HepG2 (cell line): Measurements from ENCODE around the gene CDK8. TPM values are rescaled to one million over a fixed set of nuclear protein-coding genes. Genes with fewer than 3 reads are reported as not detected.

Source experiments
- ATAC-seq: fragments of 200-7000 bp; cut with Tn5 transposase; 3 replicates; pipeline ENCODE4 v1.9.1; 2020; ENCODE audit warnings: mild to moderate bottlenecking, moderate library complexity
- BruUV-seq: library from RNA; stranded (reverse); fragments of 400-500 nt; replicated peaks from 2 replicates; lab custom pipeline; 2021; lab: Mats Ljungman, UMichigan
- CTCF ChIA-PET: fragments of 300-600 bp; formaldehyde crosslinking; extraction: SDS; loops from one replicate; lab custom pipeline; 2021; ENCODE audit warnings: low total read pairs, inconsistent platforms, low intra/inter-chr PET ratio; lab: Yijun Ruan, JAX
- POLR2A ChIA-PET: fragments of 350-600 bp; sonication (Branson Sonifier 250); formaldehyde crosslinking; loops from one replicate; lab custom pipeline; 2020; ENCODE audit warnings: antibody characterized with exemption, inconsistent platforms; lab: Yijun Ruan, JAX
- DNase-seq: peaks from one replicate; pipeline ENCODE4 v3.0.0-alpha.2; 2015; ENCODE audit warnings: low spot score
- FAIRE-seq: peaks from 3 replicates; lab custom pipeline; 2011; peaks lifted over from hg19 to GRCh38; lab: Jason Lieb, UNC
- H2AFZ ChIP-seq: one replicate; pipeline ENCODE4 v1.6.1; 2011; ENCODE audit warnings: low read length, inconsistent platforms
- H3K27ac ChIP-seq: fragments of 300-600 bp; 3 replicates; pipeline ENCODE4 v1.8.0; 2011; ENCODE audit warnings: mixed run types, mild to moderate bottlenecking, mixed read lengths, low read length, inconsistent platforms; ENCODE audit not compliant: insufficient read depth; ENCODE audit errors: extremely low read length
- H3K27me3 ChIP-seq, 2 experiments: fragments of 200-600 bp in 1 of 2; 2 replicates in 1 of 2; 3 replicates in 1 of 2; pipeline versions ENCODE4 v1.6.0 to v1.8.0; 2011; ENCODE audit warnings: low read length in 2 of 2, mild to moderate bottlenecking in 2 of 2, moderate library complexity in 2 of 2, inconsistent platforms in 1 of 2; ENCODE audit not compliant: insufficient read depth in 2 of 2, control insufficient read depth in 1 of 2
- H3K36me3 ChIP-seq, 2 experiments: fragments of 200-600 bp in 1 of 2; replicated peaks in 1 of 2; 2 replicates in 1 of 2; 3 replicates in 1 of 2; pipeline versions ENCODE4 v1.5.1 to v1.8.0; 2011; ENCODE audit warnings: low read length in 2 of 2, inconsistent platforms in 1 of 2; ENCODE audit not compliant: insufficient read depth in 2 of 2, control insufficient read depth in 1 of 2
- H3K4me1 ChIP-seq: 2 replicates; pipeline ENCODE4 v1.5.1; 2012; ENCODE audit warnings: low read length, inconsistent platforms; ENCODE audit not compliant: insufficient read depth
- H3K4me2 ChIP-seq: 2 replicates; pipeline ENCODE4 v1.6.0; 2011; ENCODE audit warnings: low read depth, low read length, inconsistent platforms
- H3K4me3 ChIP-seq, 3 experiments: fragments of 200-600 bp in 1 of 3; sonication (generic), shearing (Covaris generic) in 1 of 3; replicated peaks in 1 of 3; 2 replicates each; pipeline ENCODE4 v1.5.1; 2011 to 2016; ENCODE audit warnings: low read length in 3 of 3, inconsistent platforms in 2 of 3, low read depth in 2 of 3, mild to moderate bottlenecking in 2 of 3, control low read depth in 1 of 3, mixed read lengths in 1 of 3; ENCODE audit not compliant: insufficient read depth in 1 of 3
- H3K79me2 ChIP-seq: one replicate; pipeline ENCODE4 v1.6.1; 2011; ENCODE audit warnings: low read length, inconsistent platforms; ENCODE audit not compliant: insufficient read depth
- H3K9ac ChIP-seq: 2 replicates; pipeline ENCODE4 v1.6.0; 2011; ENCODE audit warnings: mild to moderate bottlenecking, low read depth, low read length, inconsistent platforms; ENCODE audit not compliant: insufficient read depth
- H3K9me3 ChIP-seq: 2 replicates; pipeline ENCODE4 v1.5.1; 2012; ENCODE audit warnings: mild to moderate bottlenecking, low read length
- H4K20me1 ChIP-seq: 2 replicates; pipeline ENCODE4 v1.6.0; 2011; ENCODE audit warnings: inconsistent platforms, mild to moderate bottlenecking, low read length, moderate library complexity; ENCODE audit not compliant: insufficient read depth
- CSRNP1 ChIP-seq: sonication (generic); formaldehyde crosslinking; IDR thresholded peaks from 2 replicates; pipeline ENCODE4 v1.8.1; 2023; ENCODE audit warnings: mild to moderate bottlenecking, missing genetic modification reagents
- CSRNP2 ChIP-seq: sonication (generic); formaldehyde crosslinking; conservative IDR thresholded peaks from 2 replicates; pipeline ENCODE4 v1.8.0; 2022; ENCODE audit warnings: low read depth, missing genetic modification reagents
- FOXM1 ChIP-seq: sonication (generic); formaldehyde crosslinking; IDR thresholded peaks from 2 replicates; pipeline ENCODE4 v1.5.0; 2020; ENCODE audit warnings: missing genetic modification reagents
- HNRNPLL ChIP-seq: fragments of 200-400 bp; formaldehyde crosslinking; IDR thresholded peaks from 2 replicates; pipeline ENCODE4 v1.6.1; 2017; ENCODE audit warnings: mild to moderate bottlenecking, low read depth, low read length; ENCODE audit not compliant: poor library complexity, severe bottlenecking
- KDM5A ChIP-seq: fragments of 200-600 bp; sonication (generic); IDR thresholded peaks from 2 replicates; pipeline ENCODE4 v1.7.0; 2018; ENCODE audit warnings: antibody characterized with exemption, mild to moderate bottlenecking, low read length, borderline replicate concordance
- KLF16 ChIP-seq, 2 experiments: sonication (generic) in 1 of 2; formaldehyde crosslinking in 1 of 2; IDR thresholded peaks; 2 replicates each; pipeline versions ENCODE4 v1.6.1 to v1.8.0; 2016 to 2023; ENCODE audit warnings: missing genetic modification reagents in 2 of 2, missing compliant biosample characterization in 1 of 2
- MBNL3 ChIP-seq: fragments of 250-450 bp; sonication (Bioruptor Pico); conservative IDR thresholded peaks from 2 replicates; pipeline ENCODE4 v1.8.0; 2022; ENCODE audit warnings: mild to moderate bottlenecking, inconsistent platforms
- MED1 ChIP-seq: sonication (generic); formaldehyde crosslinking; IDR thresholded peaks from 2 replicates; pipeline ENCODE4 v1.4.0; 2020; ENCODE audit warnings: missing genetic modification reagents
- MED13 ChIP-seq: sonication (generic); formaldehyde crosslinking; IDR thresholded peaks from 2 replicates; pipeline ENCODE4 v1.5.0; 2020; ENCODE audit warnings: missing genetic modification reagents
- PATZ1 ChIP-seq: sonication (generic); formaldehyde crosslinking; IDR thresholded peaks from 2 replicates; pipeline ENCODE4 v1.4.0; 2020; ENCODE audit warnings: missing genetic modification reagents
- PCBP1 ChIP-seq: fragments of 200-400 bp; formaldehyde crosslinking; IDR thresholded peaks from 2 replicates; pipeline ENCODE4 v1.6.1; 2017; ENCODE audit warnings: mild to moderate bottlenecking, low read depth, low read length, borderline replicate concordance
- SP2 ChIP-seq: sonication (generic); formaldehyde crosslinking; IDR thresholded peaks from 2 replicates; pipeline ENCODE4 v1.5.1; 2020; ENCODE audit warnings: mild to moderate bottlenecking, missing genetic modification reagents
- TOPORS ChIP-seq: sonication (generic); formaldehyde crosslinking; IDR thresholded peaks from 2 replicates; pipeline ENCODE4 v1.8.0; 2023; ENCODE audit warnings: mild to moderate bottlenecking, missing genetic modification reagents
- ZMYM4 ChIP-seq: sonication (generic); formaldehyde crosslinking; IDR thresholded peaks from 2 replicates; pipeline ENCODE4 v1.8.1; 2023; ENCODE audit warnings: mild to moderate bottlenecking, missing genetic modification reagents
- ZNF430 ChIP-seq: sonication (generic); formaldehyde crosslinking; IDR thresholded peaks from 2 replicates; pipeline ENCODE4 v1.9.0; 2021; ENCODE audit warnings: mild to moderate bottlenecking, missing genetic modification reagents
- ZNF7 ChIP-seq: IDR thresholded peaks from 2 replicates; pipeline ENCODE4 v1.6.1; 2016; ENCODE audit warnings: missing biosample characterization, missing genetic modification reagents
- ZNF879 ChIP-seq: sonication (generic); formaldehyde crosslinking; IDR thresholded peaks from 2 replicates; pipeline ENCODE4 v1.8.1; 2023; ENCODE audit warnings: missing genetic modification reagents
- WGBS: methylation state at CpG from one replicate; pipeline ENCODE4 v1.1.6; 2017; ENCODE audit warnings: low lambda C conversion rate; 5-methylcytosine and 5-hydroxymethylcytosine counted together
- in situ Hi-C: cut with HindIII; loops from 2 replicates; pipeline ENCODE4 v1.10.0; 2017; ENCODE audit warnings: low pct_unique_long_range_greater_than_20kb; ENCODE audit not compliant: extremely low pct_ligation_motif_present
- intact Hi-C: fragments of 100-400 bp; cut with micrococcal nuclease; formaldehyde crosslinking; loops from one replicate; pipeline ENCODE4 v1.10.0; 2022; ENCODE audit not compliant: unreplicated experiment
- polyA plus RNA-seq, 8 experiments: library from polyadenylated mRNA; depleted of rRNA in 3 of 8; stranded (reverse) in 7 of 8; unstranded in 1 of 8; fragments of >200 nt; fragmentation: Illumina TruSeq in 4 of 8; extraction: Trizol in 4 of 8; gene quantifications; 2 replicates each; pipeline versions ENCODE4 v1.2.1 to v1.2.3, GENCODE V29; 2011 to 2016; ENCODE audit warnings: low read depth in 4 of 8, missing spikeins in 1 of 8, mixed read lengths in 1 of 8; ENCODE audit not compliant: insufficient read depth in 1 of 8
- total RNA-seq, 5 experiments: library from RNA; depleted of rRNA; stranded (reverse); fragments of >200 nt; fragmentation: Illumina TruSeq; extraction: Trizol; gene quantifications; 2 replicates each; pipeline ENCODE4 v1.2.3, GENCODE V29; 2016; ENCODE audit warnings: low read depth in 1 of 5

The CDK8 gene
- total and polyA plus RNA-seq, 2 of the 13 experiments (the other 11 are each of a cell fraction or from before 2014, with no cell fraction given) = 15.8 to 16.4 TPM

GRCh38 chr13:26370553-26370952 is 116.6 kb downstream of the CDK8 start:
- H4K20me1 ChIP-seq = no peaks in the 10 kb centered on the region
- no peak overlapping the region for H2AFZ ChIP-seq
- H3K36me3 ChIP-seq = no peaks in the 10 kb centered on the region; a peak in 1 of 5 replicates
- no peak overlapping the region for H3K4me2 ChIP-seq
- BruUV-seq = no TSS peak
- H3K4me3 ChIP-seq = no peak overlapping the region
- in situ Hi-C loops = no loop called here
- 91% methylated on average over 2 of the region's 2 CpGs for WGBS
- no peak for FAIRE-seq
- H3K27me3 ChIP-seq = no peaks in the 10 kb centered on the region
- no peak for ATAC-seq
- ChIA-PET POLR2A (no interaction called here), CTCF (no interaction called here)
- DNase-seq = no peak
- no peak overlapping the region for H3K9ac ChIP-seq
- H3K4me1 ChIP-seq = no peaks in the 10 kb centered on the region
- no peak overlapping the region for H3K27ac ChIP-seq
- H3K79me2 ChIP-seq = no peaks in the 10 kb centered on the region
- intact Hi-C loops = loop anchor here (10.0 kb wide), 1 partner anchor 124 kb away; no protein-coding TSS in a partner anchor
- TF ChIP-seq ZNF879 (no peak), MED13 (no peak), MBNL3 (CRISPR knock-in tag) (no peak), ZNF7 (CRISPR knock-in tag) (no peak), HNRNPLL (no peak), MED1 (CRISPR knock-in tag) (no peak), KDM5A (no peak), KLF16 (CRISPR knock-in tag; IDR thresholded peaks at IDR 0.05) (no peak), PCBP1 (no peak), TOPORS (CRISPR knock-in tag) (no peak), ZMYM4 (CRISPR knock-in tag) (no peak), FOXM1 (CRISPR knock-in tag) (no peak), ZNF430 (no peak), CSRNP1 (CRISPR knock-in tag) (no peak), PATZ1 (CRISPR knock-in tag) (no peak), CSRNP2 (no peak), SP2 (CRISPR knock-in tag) (no peak)
- TF ChIP-seq, all 625 proteins: peak for 0
- H3K9me3 ChIP-seq = no peaks in the 10 kb centered on the region
